H7 (cell line): ENCODE measurements around the gene METTL6. TPM values are rescaled to one million over a fixed set of nuclear protein-coding genes. Genes with fewer than 3 reads are reported as not detected.
"Not testable (repeated sequence)": the region's sequence is repeated elsewhere in the genome, so short reads cannot be mapped to it uniquely, and the experiment has no call there.

Source experiments
- DNase-seq: peaks from one replicate; pipeline ENCODE4 v3.0.0; 2012
- H3K27me3 ChIP-seq: 2 replicates; pipeline ENCODE4 v1.6.0; 2011; ENCODE audit warnings: mild to moderate bottlenecking, low read length; ENCODE audit not compliant: control insufficient read depth, insufficient read depth
- H3K36me3 ChIP-seq: replicated peaks from 2 replicates; pipeline ENCODE4 v1.5.1; 2011; ENCODE audit warnings: low read length; ENCODE audit not compliant: control insufficient read depth, insufficient read depth
- H3K4me3 ChIP-seq: 2 replicates; pipeline ENCODE4 v1.5.1; 2011; ENCODE audit warnings: low read depth, mild to moderate bottlenecking, control low read depth, low read length, moderate library complexity; ENCODE audit not compliant: insufficient read depth
- total RNA-seq: library from RNA; depleted of rRNA; stranded (reverse); fragments of >200 nt; shearing (Covaris generic); gene quantifications from 2 replicates; pipeline ENCODE4 v1.2.3, GENCODE V29; 2014; rRNA removed

Gene METTL6, protein sequence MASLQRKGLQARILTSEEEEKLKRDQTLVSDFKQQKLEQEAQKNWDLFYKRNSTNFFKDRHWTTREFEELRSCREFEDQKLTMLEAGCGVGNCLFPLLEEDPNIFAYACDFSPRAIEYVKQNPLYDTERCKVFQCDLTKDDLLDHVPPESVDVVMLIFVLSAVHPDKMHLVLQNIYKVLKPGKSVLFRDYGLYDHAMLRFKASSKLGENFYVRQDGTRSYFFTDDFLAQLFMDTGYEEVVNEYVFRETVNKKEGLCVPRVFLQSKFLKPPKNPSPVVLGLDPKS
- total RNA-seq = 13.3 and 14.0 TPM in 2 replicates

DNA sequence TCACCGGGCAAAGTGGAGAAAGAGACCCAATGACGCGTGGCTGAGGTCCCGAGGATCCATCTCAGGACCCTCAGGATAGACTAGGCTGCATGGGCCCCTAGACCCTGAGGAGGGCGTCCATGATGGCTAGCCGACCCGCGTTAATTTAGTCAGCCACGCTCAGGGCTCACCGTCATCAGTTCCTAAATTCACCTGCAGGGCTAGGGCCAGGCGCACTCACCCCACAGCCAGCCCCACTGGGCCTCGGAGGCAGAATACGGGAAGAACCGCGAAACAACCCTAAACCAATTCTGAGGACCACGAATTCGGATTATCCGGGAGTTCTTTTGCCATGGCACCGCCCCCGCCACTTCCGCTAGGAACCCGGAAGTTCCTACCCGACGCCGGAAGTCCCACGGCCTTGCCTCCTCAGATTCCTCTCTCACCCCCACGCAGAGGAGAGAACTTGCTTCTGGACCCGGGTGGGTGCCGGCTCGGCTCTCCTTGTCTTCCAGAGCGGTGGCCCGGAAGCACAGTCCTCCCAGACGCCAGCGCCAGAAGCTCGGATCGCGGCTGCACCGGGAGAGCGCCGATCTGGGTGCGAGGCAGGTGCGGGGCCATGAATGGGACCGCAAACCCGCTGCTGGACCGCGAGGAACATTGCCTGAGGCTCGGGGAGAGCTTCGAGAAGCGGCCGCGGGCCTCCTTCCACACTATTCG is at the start of gene METTL6, which contains the start of gene EAF1:
Gene METTL6, minus strand, starts transcription at position 363 of the 699 bp plus-strand sequence. CDS start 1,033 bp downstream, outside the sequence.
Gene EAF1, plus strand, starts transcription at position 417 of the 699 bp plus-strand sequence. Its CDS starts 182 bp downstream, at position 599.
- H3K27me3 ChIP-seq = no peaks in the 10 kb centered on the region
- DNase-seq = peak; percentile 90
- H3K36me3 ChIP-seq = peaks cover 11% of the 10 kb centered on the region
- peak within 1 kb of the TSS; percentile 90 for H3K4me3 ChIP-seq

DNA sequence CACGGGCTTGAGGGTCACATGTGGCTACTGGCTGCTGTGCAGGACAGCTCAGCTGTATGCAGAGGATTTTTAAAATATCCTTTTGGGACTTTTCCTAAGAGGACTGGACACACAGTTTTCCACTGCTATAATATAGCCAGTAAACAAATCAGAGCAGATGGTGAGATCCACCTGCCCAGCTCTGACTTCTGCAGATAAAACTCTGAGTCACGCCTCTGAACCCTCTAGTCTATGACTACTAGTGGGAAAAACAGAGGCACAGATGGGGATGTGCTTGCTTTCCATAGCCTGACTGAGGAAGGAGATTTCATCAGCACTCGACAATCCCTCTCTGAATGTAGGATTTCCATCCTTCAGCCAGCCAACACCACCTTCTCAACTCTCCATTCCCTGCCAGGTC is 49.0 kb upstream of the METTL6 start:
- Histone ChIP-seq H3K27me3 (no peaks in the 10 kb centered on the region), H3K4me3 (no peak overlapping the region), H3K36me3 (no peaks in the 10 kb centered on the region)
- DNase-seq = no peak

DNA sequence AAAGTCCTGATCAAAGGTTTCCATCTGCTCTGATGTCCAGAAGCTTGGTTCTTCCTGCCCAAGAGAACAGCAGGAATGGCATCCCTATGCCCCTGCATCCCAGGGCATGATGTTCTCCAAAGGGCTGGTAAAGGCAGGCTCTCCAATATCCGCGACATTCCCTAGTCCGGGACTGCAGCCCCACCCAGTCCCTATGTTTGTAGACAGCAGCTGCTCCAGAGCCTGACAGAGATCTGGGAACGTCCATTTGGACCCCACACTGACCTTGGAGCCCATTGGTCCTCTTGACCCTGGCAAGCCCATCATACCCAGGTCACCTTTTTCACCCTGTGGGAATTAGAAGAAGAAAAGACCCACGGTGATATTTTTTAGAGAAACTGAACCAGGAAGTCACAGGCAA is 47.8 kb upstream of the METTL6 start:
- Histone ChIP-seq H3K27me3 (no peaks in the 10 kb centered on the region), H3K4me3 (no peak overlapping the region), H3K36me3 (no peaks in the 10 kb centered on the region)
- no peak for DNase-seq

DNA sequence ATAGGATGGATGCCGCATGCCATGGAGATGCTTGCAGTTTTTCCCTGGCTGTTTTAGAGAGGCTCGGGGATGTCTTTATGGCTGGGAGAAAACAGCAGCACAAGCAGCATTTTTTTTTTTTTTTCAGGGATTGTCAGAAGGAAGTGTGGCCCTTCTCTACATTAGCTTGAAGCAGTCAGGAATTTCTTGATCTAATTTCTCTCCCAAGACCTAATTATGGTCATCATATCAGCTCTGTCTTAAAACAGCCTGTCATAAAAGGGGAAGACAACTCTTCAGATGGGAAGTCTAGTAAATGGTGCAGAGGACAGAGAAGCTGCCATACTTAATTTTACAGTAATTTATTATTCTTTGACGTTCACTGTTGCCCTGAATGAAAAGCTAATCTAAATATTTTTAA is 44.5 kb upstream of the METTL6 start:
- no peak for DNase-seq
- Histone ChIP-seq H3K4me3 (no peak overlapping the region), H3K27me3 (no peaks in the 10 kb centered on the region), H3K36me3 (no peaks in the 10 kb centered on the region)

DNA sequence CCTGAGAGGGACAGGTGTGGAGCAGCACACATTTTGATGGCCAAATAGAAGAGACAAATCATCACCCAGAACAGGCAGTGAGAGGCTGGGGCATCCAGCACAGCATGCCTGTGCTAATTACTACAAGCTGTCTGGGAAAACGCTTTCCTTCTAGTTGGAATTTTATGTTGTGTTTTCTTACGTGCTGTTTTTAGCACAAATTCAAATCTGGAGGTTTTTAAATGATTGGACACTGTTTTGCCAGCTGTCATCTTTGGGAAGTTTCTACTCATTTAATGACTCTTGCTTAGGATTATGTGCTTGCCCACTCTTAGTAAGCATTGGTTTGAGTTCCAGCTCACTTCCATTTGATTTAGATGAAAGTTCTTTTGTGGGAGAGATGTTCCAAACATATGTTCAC is 43.5 kb upstream of the METTL6 start:
- DNase-seq = no peak
- H3K4me3 ChIP-seq = no peak overlapping the region
- no peaks in the 10 kb centered on the region for H3K36me3 ChIP-seq
- H3K27me3 ChIP-seq = no peaks in the 10 kb centered on the region

DNA sequence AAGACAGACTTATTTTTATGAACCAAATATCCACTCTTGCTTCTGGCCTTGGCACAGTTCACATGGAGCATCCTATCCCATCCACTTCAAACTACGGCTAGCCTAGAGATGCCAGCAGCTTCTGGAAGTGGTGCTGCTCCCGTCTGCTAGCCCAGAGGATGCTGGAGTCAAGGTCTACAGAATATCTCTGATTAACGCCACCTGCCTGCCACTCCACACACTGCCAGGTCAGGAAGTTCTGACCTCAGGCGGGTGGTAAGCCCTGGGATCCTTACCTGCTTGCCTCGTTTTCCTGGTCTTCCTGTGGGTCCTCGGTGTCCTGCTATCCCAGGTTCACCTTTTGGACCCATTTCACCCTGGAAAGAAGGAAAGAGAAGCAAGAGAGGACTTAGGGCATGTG is 42.9 kb upstream of the METTL6 start:
- DNase-seq = peak; percentile 83
- Histone ChIP-seq H3K27me3 (no peaks in the 10 kb centered on the region), H3K4me3 (no peak overlapping the region), H3K36me3 (no peaks in the 10 kb centered on the region)

DNA sequence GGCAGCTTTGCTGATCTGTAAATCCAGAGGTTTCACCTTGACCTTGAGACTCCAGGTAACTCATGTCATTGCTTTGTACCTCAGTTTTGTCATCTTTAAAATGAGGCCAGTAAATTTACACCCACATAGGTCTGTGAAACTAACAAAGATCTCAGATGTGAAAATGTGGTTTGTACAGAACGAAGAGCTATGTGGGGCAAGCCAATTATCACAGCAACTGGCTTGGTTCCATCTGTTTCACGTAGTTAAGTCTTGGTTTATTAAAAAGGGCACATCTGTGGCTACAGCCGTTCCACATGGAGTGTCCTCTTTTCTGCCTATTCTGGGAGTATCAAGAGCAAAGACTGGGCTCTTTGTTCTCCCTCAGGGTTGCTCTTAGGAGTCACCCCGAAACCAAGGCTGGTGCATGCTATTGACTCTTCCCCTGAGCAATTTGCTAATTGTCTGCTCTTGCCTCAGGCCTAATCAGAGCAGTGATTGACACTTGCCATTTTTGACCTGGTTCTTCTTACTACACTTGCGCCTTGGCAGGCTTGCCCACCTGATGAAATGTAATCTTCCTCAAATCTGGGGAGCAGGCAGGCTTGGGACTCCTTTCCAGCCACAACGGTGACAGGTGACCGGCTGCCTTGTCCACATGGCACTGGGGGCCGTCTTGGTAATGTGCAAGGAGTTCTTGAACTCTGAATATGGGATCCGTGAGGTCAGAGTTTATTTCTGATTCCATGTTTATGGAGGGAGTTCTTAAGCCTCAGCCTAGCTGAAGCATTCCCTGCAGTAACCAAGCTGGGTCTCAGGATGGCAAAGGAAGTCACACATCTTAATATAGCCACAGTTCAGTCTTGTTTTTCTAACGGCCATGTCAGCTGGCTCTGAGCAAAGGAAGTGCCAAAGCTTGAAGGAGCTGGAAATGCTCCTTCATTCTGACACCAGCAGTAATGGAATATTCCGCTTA is 40.2 kb upstream of the METTL6 start:
- Histone ChIP-seq H3K4me3 (no peak overlapping the region), H3K36me3 (no peaks in the 10 kb centered on the region), H3K27me3 (no peaks in the 10 kb centered on the region)
- DNase-seq = no peak

DNA sequence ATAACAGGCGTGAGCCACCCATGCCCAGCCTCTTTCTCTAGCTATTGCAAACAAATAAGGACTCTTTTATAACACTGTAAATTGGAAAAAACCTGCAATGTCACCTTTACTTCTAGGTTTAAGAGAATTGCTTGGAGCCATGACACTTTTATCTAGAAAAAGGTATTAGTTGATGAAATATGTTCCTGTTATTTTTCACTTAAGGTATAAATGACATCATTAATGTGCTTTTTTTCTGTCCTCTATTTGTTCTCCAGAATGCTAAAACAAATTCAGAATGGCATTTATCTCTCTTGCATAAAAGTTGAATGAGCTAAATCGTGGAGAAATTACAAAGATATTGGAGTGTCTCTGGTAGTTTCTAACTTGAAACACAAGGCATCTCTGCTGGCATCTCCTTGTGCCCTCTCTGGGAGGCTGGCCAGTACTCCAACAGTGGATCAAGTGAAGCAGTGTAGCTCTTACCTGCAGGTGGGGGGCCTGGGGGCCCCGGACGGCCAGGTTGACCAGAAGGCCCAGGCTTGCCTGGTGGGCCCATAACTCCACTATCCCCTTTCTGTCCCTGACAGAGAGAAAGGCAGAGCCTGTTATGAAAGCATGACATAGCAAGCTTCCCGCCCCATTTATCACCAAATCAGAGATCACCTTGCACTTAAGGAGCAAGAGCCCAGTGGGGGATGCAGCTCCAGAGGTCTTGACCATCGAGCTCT is 38.7 kb upstream of the METTL6 start:
- no peak for DNase-seq
- Histone ChIP-seq H3K4me3 (no peak overlapping the region), H3K27me3 (no peaks in the 10 kb centered on the region), H3K36me3 (no peaks in the 10 kb centered on the region)

DNA sequence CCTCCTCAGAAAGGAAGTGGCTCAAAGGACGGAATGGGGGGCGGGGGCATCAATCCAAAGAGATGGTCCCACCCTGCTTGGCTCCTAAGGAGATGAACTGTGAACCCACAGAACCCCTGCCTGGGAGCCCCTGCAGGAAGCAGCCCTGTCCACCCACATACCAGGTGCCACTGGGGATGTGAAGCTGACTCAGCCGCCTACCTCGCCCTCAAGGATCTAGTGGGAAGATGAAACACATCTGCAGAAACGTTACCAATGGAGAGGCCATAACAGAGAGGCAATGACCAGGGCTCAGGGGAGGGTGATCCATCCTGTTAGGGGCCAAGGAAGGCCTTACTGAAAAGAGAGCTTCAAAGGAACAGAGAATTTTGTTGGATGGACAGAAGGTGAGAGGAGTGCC is 35.1 kb upstream of the METTL6 start:
- H3K36me3 ChIP-seq = no peaks in the 10 kb centered on the region
- H3K4me3 ChIP-seq = no peak overlapping the region
- H3K27me3 ChIP-seq = no peaks in the 10 kb centered on the region
- no peak for DNase-seq

DNA sequence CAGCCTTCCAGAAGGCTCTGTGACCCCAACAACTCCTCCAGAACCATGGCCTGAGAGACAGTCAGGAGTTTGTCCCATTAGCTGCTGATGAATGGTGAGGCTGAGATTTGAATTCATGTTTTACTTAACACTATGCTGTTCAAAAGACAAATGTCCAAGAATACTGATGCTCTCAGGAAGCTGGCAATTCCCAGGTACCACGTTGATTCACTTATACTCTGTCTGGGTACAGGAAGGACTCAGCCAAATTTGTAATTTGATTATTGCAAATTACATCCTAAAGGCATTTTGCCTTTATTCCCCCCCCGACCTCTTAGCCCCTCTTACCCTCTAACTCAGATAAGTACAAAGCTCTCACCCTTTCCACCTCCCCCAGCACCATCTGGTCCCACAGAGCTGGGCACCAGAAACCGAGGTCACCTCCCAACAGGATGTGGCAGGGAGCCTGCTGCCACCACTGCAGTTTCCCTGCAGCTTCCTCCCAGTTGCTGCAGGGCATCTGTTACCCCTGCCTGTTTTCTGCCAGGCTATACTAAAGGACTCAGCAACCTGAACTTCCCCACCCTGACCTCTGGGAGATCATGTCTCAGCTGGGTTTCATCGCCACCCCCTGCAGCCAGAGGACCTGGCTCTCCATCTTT is 33.7 kb upstream of the METTL6 start:
- no peak overlapping the region for H3K4me3 ChIP-seq
- H3K36me3 ChIP-seq = no peaks in the 10 kb centered on the region
- H3K27me3 ChIP-seq = no peaks in the 10 kb centered on the region
- DNase-seq = no peak

DNA sequence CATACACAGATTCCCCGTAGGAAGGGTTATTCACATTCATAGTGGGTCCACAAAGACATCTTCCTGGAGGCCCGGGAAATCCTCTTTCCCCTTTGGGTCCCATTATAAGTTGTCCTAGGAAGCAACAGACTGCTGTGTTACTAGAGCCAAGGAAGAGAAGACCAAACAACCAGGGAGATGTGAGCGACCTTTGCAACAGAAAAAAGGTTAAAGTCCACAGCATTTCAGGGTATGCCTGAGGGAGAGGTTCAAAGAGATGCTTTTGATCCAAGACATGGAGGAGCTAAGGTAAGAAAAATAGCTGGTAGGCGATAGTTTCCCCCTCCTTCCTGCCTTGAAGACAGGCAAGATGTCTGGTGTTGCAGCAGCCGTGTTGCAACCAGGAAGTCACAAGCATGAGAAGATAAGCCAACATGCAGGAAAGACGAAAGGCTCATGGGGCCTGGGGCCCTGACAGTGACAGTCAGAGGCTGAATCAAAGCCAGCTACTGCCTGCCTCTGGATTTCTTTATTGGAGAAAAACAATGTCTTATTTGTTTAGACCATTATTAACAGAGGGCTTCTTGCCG is 31.0 kb upstream of the METTL6 start:
- no peak for DNase-seq
- Histone ChIP-seq H3K27me3 (no peaks in the 10 kb centered on the region), H3K4me3 (no peak overlapping the region), H3K36me3 (no peaks in the 10 kb centered on the region)

DNA sequence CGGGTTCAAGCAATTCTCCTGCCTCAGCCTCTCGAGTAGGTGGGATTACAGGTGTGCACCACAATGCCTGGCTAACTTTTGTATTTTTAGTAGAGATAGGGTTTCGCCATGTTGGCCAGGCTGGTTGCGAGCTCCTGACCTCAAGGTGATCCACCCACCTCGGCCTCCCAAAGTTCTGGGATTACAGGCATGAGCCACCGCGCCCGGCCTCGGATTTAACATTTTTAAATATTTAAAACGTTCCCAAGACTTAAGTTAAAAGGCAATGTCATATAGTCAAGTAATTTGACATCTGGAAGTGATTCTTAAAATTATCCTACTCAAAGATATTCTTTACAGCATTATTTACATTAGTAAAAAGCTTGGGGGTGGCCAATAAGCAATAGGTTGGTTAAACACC is 29.6 kb upstream of the METTL6 start:
- H3K4me3 ChIP-seq, H3K36me3 ChIP-seq, DNase-seq, H3K27me3 ChIP-seq: not testable (repeated sequence)

DNA sequence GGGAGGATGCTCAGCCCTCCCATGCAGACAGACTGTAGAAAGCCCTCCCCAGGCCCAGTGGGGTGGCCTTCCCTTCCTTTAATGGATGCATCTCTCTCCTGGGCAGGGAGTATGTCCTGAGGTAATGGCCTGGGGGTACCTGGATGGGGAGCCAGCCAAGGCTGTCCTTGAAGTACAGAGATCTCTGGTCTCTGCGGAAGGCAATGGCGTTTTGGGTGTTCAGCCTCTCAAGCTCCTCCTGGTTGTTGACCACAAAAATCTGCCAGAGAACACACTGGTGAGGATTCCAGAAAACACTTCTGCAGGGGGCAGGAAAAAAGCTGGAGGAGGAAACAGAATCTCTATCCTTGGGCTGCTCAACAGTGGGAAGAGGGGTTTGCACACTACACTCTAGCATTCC is 29.0 kb upstream of the METTL6 start:
- H3K4me3 ChIP-seq = no peak overlapping the region
- H3K36me3 ChIP-seq = no peaks in the 10 kb centered on the region
- H3K27me3 ChIP-seq = no peaks in the 10 kb centered on the region
- no peak for DNase-seq
